Measurements from ENCODE around the gene WNT11.

GRCh38 chr11:76208438-76209374, 2.4 kb upstream of the WNT11 start:
- TF ChIP-seq, protein P1, sequence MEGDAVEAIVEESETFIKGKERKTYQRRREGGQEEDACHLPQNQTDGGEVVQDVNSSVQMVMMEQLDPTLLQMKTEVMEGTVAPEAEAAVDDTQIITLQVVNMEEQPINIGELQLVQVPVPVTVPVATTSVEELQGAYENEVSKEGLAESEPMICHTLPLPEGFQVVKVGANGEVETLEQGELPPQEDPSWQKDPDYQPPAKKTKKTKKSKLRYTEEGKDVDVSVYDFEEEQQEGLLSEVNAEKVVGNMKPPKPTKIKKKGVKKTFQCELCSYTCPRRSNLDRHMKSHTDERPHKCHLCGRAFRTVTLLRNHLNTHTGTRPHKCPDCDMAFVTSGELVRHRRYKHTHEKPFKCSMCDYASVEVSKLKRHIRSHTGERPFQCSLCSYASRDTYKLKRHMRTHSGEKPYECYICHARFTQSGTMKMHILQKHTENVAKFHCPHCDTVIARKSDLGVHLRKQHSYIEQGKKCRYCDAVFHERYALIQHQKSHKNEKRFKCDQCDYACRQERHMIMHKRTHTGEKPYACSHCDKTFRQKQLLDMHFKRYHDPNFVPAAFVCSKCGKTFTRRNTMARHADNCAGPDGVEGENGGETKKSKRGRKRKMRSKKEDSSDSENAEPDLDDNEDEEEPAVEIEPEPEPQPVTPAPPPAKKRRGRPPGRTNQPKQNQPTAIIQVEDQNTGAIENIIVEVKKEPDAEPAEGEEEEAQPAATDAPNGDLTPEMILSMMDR (IDR thresholded peaks at IDR 0.05), result peak; percentile 88
- TF ChIP-seq EZH2phosphoT487 (IDR thresholded peaks at IDR 0.05), result peak; percentile 50
